SK-N-SH (cell line): ENCODE data around the gene PUSL1. TPM values are rescaled to one million over a fixed set of nuclear protein-coding genes. Genes with fewer than 3 reads are reported as not detected.
A peak's percentile ranks its signal among the peaks of the same experiment; 100 is the strongest.

Experiments used
- CTCF ChIA-PET: fragments of 300-600, 350-600 bp; formaldehyde crosslinking; extraction: SDS; loops from one replicate; lab custom pipeline; 2021; lab: Yijun Ruan, JAX
- POLR2A ChIA-PET: fragments of 350-600 bp; sonication (Branson Sonifier 250); formaldehyde crosslinking; extraction: SDS; loops from one replicate; lab custom pipeline; 2020; ENCODE audit warnings: antibody characterized with exemption, inconsistent platforms; lab: Yijun Ruan, JAX
- DNase-seq: peaks from one replicate; pipeline ENCODE4 v3.0.0; 2012
- H2AFZ ChIP-seq: fragments of 200-600 bp; sonication (generic); 2 replicates; pipeline ENCODE4 v1.8.1; 2016; ENCODE audit warnings: antibody characterized with exemption, mild to moderate bottlenecking, low read depth
- H3F3A ChIP-seq: fragments of 200-600 bp; sonication (generic); replicated peaks from 2 replicates; pipeline ENCODE3; 2016; ENCODE audit warnings: antibody characterized with exemption, mild to moderate bottlenecking; ENCODE audit not compliant: insufficient read depth
- H3K27ac ChIP-seq, 2 experiments: fragments of 200-500 bp in 1 of 2; fragments of 200-600 bp in 1 of 2; sonication (Bioruptor generic) in 1 of 2; sonication (generic), shearing (Covaris generic) in 1 of 2; 2 replicates each; pipeline versions ENCODE4 v1.5.1 to v1.6.1; 2014 to 2016; ENCODE audit warnings: low read depth in 2 of 2, inconsistent platforms in 1 of 2, low read length in 1 of 2, mild to moderate bottlenecking in 1 of 2, mixed read lengths in 1 of 2
- H3K27me3 ChIP-seq: fragments of 200-600 bp; sonication (generic), shearing (Covaris generic); 2 replicates; pipeline ENCODE4 v1.6.1; 2016; ENCODE audit warnings: mixed run types; ENCODE audit not compliant: insufficient read depth
- H3K36me3 ChIP-seq, 2 experiments: fragments of 200-500 bp in 1 of 2; fragments of 200-600 bp in 1 of 2; sonication (Bioruptor generic) in 1 of 2; sonication (generic) in 1 of 2; replicated peaks in 1 of 2; 2 replicates each; pipeline versions ENCODE3 to v1.5.1; 2014 to 2016; ENCODE audit warnings: low read length in 1 of 2, mild to moderate bottlenecking in 1 of 2; ENCODE audit not compliant: insufficient read depth in 2 of 2, control insufficient read depth in 1 of 2
- H3K4me1 ChIP-seq, 2 experiments: fragments of 200-500 bp in 1 of 2; fragments of 200-600 bp in 1 of 2; sonication (Bioruptor generic) in 1 of 2; sonication (generic), shearing (Covaris generic) in 1 of 2; 2 replicates each; pipeline versions ENCODE4 v1.5.1 to v1.6.1; 2014 to 2016; ENCODE audit warnings: low read depth in 1 of 2, low read length in 1 of 2, mixed run types in 1 of 2; ENCODE audit not compliant: insufficient read depth in 2 of 2, control insufficient read depth in 1 of 2
- H3K4me2 ChIP-seq: fragments of 200-600 bp; sonication (generic), shearing (Covaris generic); 2 replicates; pipeline ENCODE4 v1.6.1; 2017; ENCODE audit warnings: mixed run types
- H3K4me3 ChIP-seq, 2 experiments: fragments of 200-500 bp in 1 of 2; fragments of 200-600 bp in 1 of 2; sonication (Bioruptor generic) in 1 of 2; sonication (generic), shearing (Covaris generic) in 1 of 2; 2 replicates each; pipeline versions ENCODE4 v1.5.1 to v1.8.1; 2014 to 2016; ENCODE audit warnings: low read depth in 2 of 2, inconsistent platforms in 1 of 2, low read length in 1 of 2, mild to moderate bottlenecking in 1 of 2, mixed read lengths in 1 of 2, moderate library complexity in 1 of 2
- H3K79me2 ChIP-seq: fragments of 200-600 bp; sonication (generic); 2 replicates; pipeline ENCODE4 v1.8.1; 2017; ENCODE audit warnings: mild to moderate bottlenecking; ENCODE audit not compliant: insufficient read depth
- H3K9ac ChIP-seq: fragments of 200-600 bp; sonication (generic); 2 replicates; pipeline ENCODE4 v1.6.1; 2017; ENCODE audit warnings: mixed run types
- H3K9me2 ChIP-seq: fragments of 200-600 bp; sonication (generic); 2 replicates; pipeline ENCODE4 v1.6.1; 2017; ENCODE audit warnings: mixed run types
- H3K9me3 ChIP-seq: fragments of 200-600 bp; sonication (generic); 2 replicates; pipeline ENCODE4 v1.6.1; 2017; ENCODE audit warnings: mixed run types, mild to moderate bottlenecking, moderate library complexity
- H4K20me1 ChIP-seq: fragments of 200-600 bp; sonication (generic); 2 replicates; pipeline ENCODE4 v1.6.1; 2017; ENCODE audit warnings: mild to moderate bottlenecking, mixed run types; ENCODE audit not compliant: insufficient read depth
- CTCF ChIP-seq: fragments of 200-600 bp; sonication (generic); IDR thresholded peaks from 2 replicates; pipeline ENCODE4 v1.6.1; 2017; ENCODE audit warnings: antibody characterized with exemption, mild to moderate bottlenecking, moderate library complexity
- ELF1 ChIP-seq: IDR thresholded peaks from 2 replicates; pipeline ENCODE4 v1.4.0; 2012
- EP300 ChIP-seq, 2 experiments: IDR thresholded peaks; 2 replicates each; pipeline versions ENCODE4 v1.4.0 to v1.6.1; 2012; ENCODE audit warnings: borderline replicate concordance in 1 of 2, low read depth in 1 of 2, low read length in 1 of 2
- EZH2phosphoT487 ChIP-seq: fragments of 200-600 bp; sonication (generic); IDR thresholded peaks from 2 replicates; pipeline ENCODE4 v1.6.1; 2017; ENCODE audit warnings: low read depth, mixed run types, mild to moderate bottlenecking, antibody characterized with exemption, moderate library complexity, borderline replicate concordance
- FOXM1 ChIP-seq: IDR thresholded peaks from 2 replicates; pipeline ENCODE4 v1.4.0; 2012; ENCODE audit warnings: low read depth, mild to moderate bottlenecking
- GATA2 ChIP-seq: sonication (generic); formaldehyde crosslinking; IDR thresholded peaks from 2 replicates; pipeline ENCODE4 v1.5.0; 2020; ENCODE audit warnings: mild to moderate bottlenecking, missing genetic modification reagents
- JUND ChIP-seq: IDR thresholded peaks from 2 replicates; pipeline ENCODE4 v1.4.0; 2012
- MXI1 ChIP-seq: IDR thresholded peaks from 2 replicates; pipeline ENCODE4 v1.6.1; 2012; ENCODE audit warnings: mild to moderate bottlenecking, low read depth, low read length, improper control_type of control experiment
- NFIC ChIP-seq: IDR thresholded peaks from 2 replicates; pipeline ENCODE4 v1.4.0; 2012; ENCODE audit warnings: borderline replicate concordance
- PBX3 ChIP-seq: IDR thresholded peaks from 2 replicates; pipeline ENCODE4; 2012
- RAD21 ChIP-seq: IDR thresholded peaks from 2 replicates; pipeline ENCODE4 v1.6.1; 2012; ENCODE audit warnings: mild to moderate bottlenecking, low read length
- RFX5 ChIP-seq: IDR thresholded peaks from 2 replicates; pipeline ENCODE4 v1.6.1; 2012; ENCODE audit warnings: mild to moderate bottlenecking, improper control_type of control experiment, low read length
- RXRA ChIP-seq: IDR thresholded peaks from 2 replicates; pipeline ENCODE4 v1.4.0; 2012; ENCODE audit warnings: low read depth, mild to moderate bottlenecking, borderline replicate concordance
- SMC3 ChIP-seq: IDR thresholded peaks from 2 replicates; pipeline ENCODE4 v1.6.1; 2012; ENCODE audit warnings: low read depth, low read length, improper control_type of control experiment
- TAF1 ChIP-seq: IDR thresholded peaks from 2 replicates; pipeline ENCODE4 v1.6.1; 2012; ENCODE audit warnings: low read depth, mild to moderate bottlenecking, low read length, moderate library complexity, borderline replicate concordance
- USF2 ChIP-seq: fragments of 150-350 bp; IDR thresholded peaks from 2 replicates; pipeline ENCODE4 v1.6.1; 2017; ENCODE audit warnings: antibody characterized with exemption, low read length, low read depth, borderline replicate concordance
- YY1 ChIP-seq: IDR thresholded peaks from 2 replicates; pipeline ENCODE4 v1.4.0; 2012; ENCODE audit warnings: low read depth, mild to moderate bottlenecking
- WGBS: methylation state at CpG from one replicate; pipeline ENCODE4 v1.1.6; 2017; ENCODE audit warnings: low lambda C conversion rate; 5-methylcytosine and 5-hydroxymethylcytosine counted together
- polyA plus RNA-seq, 3 experiments: library from polyadenylated mRNA; depleted of rRNA; stranded (reverse); fragments of >200 nt; gene quantifications; 2 replicates each; pipeline ENCODE4 v1.2.3, GENCODE V29; 2012

The PUSL1 gene
- polyA plus RNA-seq, 1 of the 3 experiments (the other 2 are of a cell fraction) = 19.0 TPM

GRCh38 chr1:1337793-1338147, 29.4 kb downstream of the PUSL1 start:
- Histone ChIP-seq H3K9ac (no peak overlapping the region), H3K27me3 (no peaks in the 10 kb centered on the region), H4K20me1 (peaks cover 5% of the 10 kb centered on the region; the same call in 1 of the 2 replicates), H3K4me3 (no peak overlapping the region), H2AFZ (no peak overlapping the region), H3K9me2 (no peaks in the 10 kb centered on the region), H3K79me2 (no peaks in the 10 kb centered on the region), H3K4me2 (no peak overlapping the region), H3K4me1 (no peaks in the 10 kb centered on the region), H3K9me3 (no peaks in the 10 kb centered on the region), H3K36me3 (peaks cover 0 to 20% of the 10 kb centered on the region in 2 experiments), H3K27ac (no peak overlapping the region), H3F3A (no peaks in the 10 kb centered on the region)
- WGBS = 90% methylated on average over 7 of the region's 18 CpGs
- TF ChIP-seq EZH2phosphoT487 (no peak), RXRA (no peak), JUND (no peak), TAF1 (no peak), EP300 (IDR thresholded peaks at IDR 0.05; ENCODE audit: borderline replicate concordance in 1 of 2, low read depth in 1 of 2, low read length in 1 of 2) (no peak), ELF1 (no peak), NFIC (no peak), USF2 (no peak), FOXM1 (no peak)
- DNase-seq = peak; percentile 91
- POLR2A ChIA-PET = no interaction called here
- CTCF ChIA-PET = interaction anchor here (1.4 kb wide), 1 partner anchor 34 kb away, joined by 4 read pairs; no protein-coding TSS in a partner anchor

GRCh38 chr1:1338278-1338677, 29.9 kb downstream of the PUSL1 start:
- no peak overlapping the region for H3K4me3 ChIP-seq
- H3K9me3 ChIP-seq = no peaks in the 10 kb centered on the region
- peaks cover 0 to 20% of the 10 kb centered on the region in 2 experiments for H3K36me3 ChIP-seq
- peaks cover 5% of the 10 kb centered on the region; the same call in 1 of the 2 replicates for H4K20me1 ChIP-seq
- no peaks in the 10 kb centered on the region for H3K9me2 ChIP-seq
- H2AFZ ChIP-seq = no peak overlapping the region
- H3F3A ChIP-seq = no peaks in the 10 kb centered on the region
- no peak overlapping the region for H3K27ac ChIP-seq
- H3K79me2 ChIP-seq = no peaks in the 10 kb centered on the region; the same call in 1 of the 2 replicates
- no peak for TF ChIP-seq PBX3
- no peak for TF ChIP-seq YY1
- no peak for TF ChIP-seq SMC3
- TF ChIP-seq RXRA = no peak
- TF ChIP-seq RAD21 = no peak
- no peak for TF ChIP-seq GATA2 (CRISPR knock-in tag)
- TF ChIP-seq MXI1 = no peak
- no peak for TF ChIP-seq CTCF
- TF ChIP-seq RFX5 = no peak
- TF ChIP-seq, all 33 proteins: peak for 0
- DNase-seq = no peak
- POLR2A ChIA-PET = no interaction called here
- WGBS = 90% methylated on average over 2 of the region's 36 CpGs
- no peak overlapping the region for H3K9ac ChIP-seq
- H3K27me3 ChIP-seq = no peaks in the 10 kb centered on the region
- H3K4me2 ChIP-seq = no peak overlapping the region
- CTCF ChIA-PET = interaction anchor here (1.4 to 1.8 kb wide), 2 partner anchors 10 to 33 kb away, joined by 4 to 5 read pairs; partner anchors contain the start of gene DVL1
- H3K4me1 ChIP-seq = no peaks in the 10 kb centered on the region
